ENCODE measurements around the gene NPC1. TPM values are rescaled to one million over a fixed set of nuclear protein-coding genes. Genes with fewer than 3 reads are reported as not detected.
"Not testable (repeated sequence)": the region's sequence is repeated elsewhere in the genome, so short reads cannot be mapped to it uniquely, and the experiment has no call there.

Gene NPC1
- total and polyA plus RNA-seq, 12 donors, result 8.9 to 34.4 (median 13.3) TPM

DNA sequence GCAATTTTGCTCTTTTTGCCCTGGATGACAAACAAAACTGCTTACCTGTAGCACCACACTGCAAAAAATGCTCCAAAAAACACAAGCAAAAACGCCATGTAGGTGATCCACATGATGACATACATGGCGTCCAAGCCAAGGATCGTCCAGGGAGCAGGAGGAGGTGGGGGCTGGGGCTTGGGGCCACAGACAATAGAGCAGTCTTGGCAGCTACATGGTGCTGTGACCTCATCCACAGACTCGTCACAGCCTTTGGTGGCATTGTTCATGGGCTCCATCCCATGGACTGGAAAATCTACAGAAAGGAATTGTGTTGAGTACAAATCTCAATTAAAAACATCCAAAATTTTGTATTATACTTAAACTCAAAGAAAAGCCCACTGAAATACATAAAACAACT, 26.1 kb downstream of the NPC1 start:
- Histone ChIP-seq H3K4me1 (no peaks in the 10 kb centered on the region), H3K4me3 (no peak overlapping the region), H3K9me3 (no peaks in the 10 kb centered on the region), H3K27me3 (no peaks in the 10 kb centered on the region), H3K36me3 (peaks cover 0 to 100% (median 47%) of the 10 kb centered on the region in 9 donors), H3K27ac (no peak overlapping the region)
- intact Hi-C loops (cut with DNase I), result no loop called here
- WGBS, 2 donors, result 82 to 87% methylated on average over 4 of the region's 4 CpGs
- ATAC-seq, result no peak
- TF ChIP-seq, protein P1, sequence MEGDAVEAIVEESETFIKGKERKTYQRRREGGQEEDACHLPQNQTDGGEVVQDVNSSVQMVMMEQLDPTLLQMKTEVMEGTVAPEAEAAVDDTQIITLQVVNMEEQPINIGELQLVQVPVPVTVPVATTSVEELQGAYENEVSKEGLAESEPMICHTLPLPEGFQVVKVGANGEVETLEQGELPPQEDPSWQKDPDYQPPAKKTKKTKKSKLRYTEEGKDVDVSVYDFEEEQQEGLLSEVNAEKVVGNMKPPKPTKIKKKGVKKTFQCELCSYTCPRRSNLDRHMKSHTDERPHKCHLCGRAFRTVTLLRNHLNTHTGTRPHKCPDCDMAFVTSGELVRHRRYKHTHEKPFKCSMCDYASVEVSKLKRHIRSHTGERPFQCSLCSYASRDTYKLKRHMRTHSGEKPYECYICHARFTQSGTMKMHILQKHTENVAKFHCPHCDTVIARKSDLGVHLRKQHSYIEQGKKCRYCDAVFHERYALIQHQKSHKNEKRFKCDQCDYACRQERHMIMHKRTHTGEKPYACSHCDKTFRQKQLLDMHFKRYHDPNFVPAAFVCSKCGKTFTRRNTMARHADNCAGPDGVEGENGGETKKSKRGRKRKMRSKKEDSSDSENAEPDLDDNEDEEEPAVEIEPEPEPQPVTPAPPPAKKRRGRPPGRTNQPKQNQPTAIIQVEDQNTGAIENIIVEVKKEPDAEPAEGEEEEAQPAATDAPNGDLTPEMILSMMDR (IDR thresholded peaks at IDR 0.05), result no peak
- no peak for DNase-seq

- WGBS, 2 donors, result 96% methylated on average over 8 of the region's 8 CpGs
- intact Hi-C loops (cut with DNase I); H3K27ac ChIP-seq; H3K9me3 ChIP-seq; DNase-seq; ATAC-seq; H3K4me3 ChIP-seq; H3K27me3 ChIP-seq; H3K4me1 ChIP-seq: not testable (repeated sequence)
- peaks cover 0 to 100% (median 61%) of the 10 kb centered on the region in 9 donors for H3K36me3 ChIP-seq
Measured at GRCh38 chr18:23557511-23557910, 28.8 kb downstream of the NPC1 start.

- Histone ChIP-seq H3K36me3 (peaks cover 0 to 100% (median 59%) of the 10 kb centered on the region in 9 donors), H3K27me3 (no peaks in the 10 kb centered on the region), H3K4me1 (no peaks in the 10 kb centered on the region), H3K4me3 (no peak overlapping the region), H3K9me3 (no peaks in the 10 kb centered on the region), H3K27ac (no peak overlapping the region)
- TF ChIP-seq, protein P1 (IDR thresholded peaks at IDR 0.05), result no peak
- ATAC-seq (no peak), DNase-seq (no peak)
- 95 to 97% methylated on average over 19 of the region's 19 CpGs for WGBS, 2 donors
- intact Hi-C loops (cut with DNase I), result no loop called here
Measured at GRCh38 chr18:23556145-23556780, 30.0 kb downstream of the NPC1 start.

DNA sequence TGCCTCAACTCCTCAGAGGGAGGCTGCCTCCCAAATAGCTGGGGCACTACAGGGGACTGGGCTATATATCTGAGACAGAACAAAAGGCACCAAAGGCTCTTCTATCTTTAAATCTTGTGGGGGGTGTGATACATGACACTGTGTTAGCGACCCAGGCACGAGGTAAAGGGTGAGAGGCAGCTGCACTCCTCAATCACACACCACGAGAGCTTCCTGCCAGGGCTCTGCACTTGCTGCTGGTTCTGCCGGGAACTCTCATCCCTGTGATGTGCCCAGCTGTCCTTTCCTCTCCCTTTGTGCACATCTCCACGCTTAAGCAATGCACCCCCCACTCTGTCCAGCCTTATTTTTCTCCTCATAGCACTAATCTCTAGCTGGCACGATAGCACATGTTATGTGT, 32.4 kb downstream of the NPC1 start:
- TF ChIP-seq, protein P1 (IDR thresholded peaks at IDR 0.05), result no peak
- Histone ChIP-seq H3K36me3 (peaks cover 0 to 100% (median 51%) of the 10 kb centered on the region in 9 donors), H3K27me3 (no peaks in the 10 kb centered on the region), H3K27ac (no peak overlapping the region), H3K4me3 (no peak overlapping the region), H3K9me3 (no peaks in the 10 kb centered on the region), H3K4me1 (no peaks in the 10 kb centered on the region)
- DNase-seq (no peak), ATAC-seq (peak in 1 of 8 donors; percentile 13)
- intact Hi-C loops (cut with DNase I), result no loop called here
- 90 to 91% methylated on average over 6 of the region's 6 CpGs for WGBS, 2 donors

DNA sequence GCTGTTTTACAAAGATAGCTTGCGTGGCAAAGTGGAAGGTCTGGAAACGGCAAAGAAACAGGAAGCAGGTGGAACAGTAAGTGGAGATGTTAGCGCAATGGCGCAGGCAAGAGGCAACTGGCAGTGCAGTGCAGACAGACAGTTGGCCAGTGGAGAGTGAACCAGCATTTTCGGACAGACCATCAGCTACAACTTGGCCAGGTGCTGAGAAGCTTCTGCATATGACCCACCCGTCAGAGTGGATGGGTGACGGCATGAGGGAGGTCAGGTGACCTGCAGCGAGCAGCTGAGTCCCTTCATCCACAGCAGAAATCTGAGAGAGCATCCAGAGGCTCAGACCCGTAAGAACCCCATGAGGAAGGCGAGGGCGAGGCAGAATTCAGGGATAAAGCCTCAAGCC, 33.8 kb downstream of the NPC1 start:
- H3K27me3 ChIP-seq, result no peaks in the 10 kb centered on the region
- intact Hi-C loops (cut with DNase I), result no loop called here
- no peak overlapping the region for H3K27ac ChIP-seq
- H3K9me3 ChIP-seq, result no peaks in the 10 kb centered on the region
- DNase-seq, result no peak
- peaks cover 0 to 100% (median 48%) of the 10 kb centered on the region in 9 donors for H3K36me3 ChIP-seq
- TF ChIP-seq, protein P1 (IDR thresholded peaks at IDR 0.05), result no peak
- H3K4me3 ChIP-seq, result no peak overlapping the region
- WGBS, 2 donors, result 87 to 91% methylated on average over 11 of the region's 11 CpGs
- no peaks in the 10 kb centered on the region for H3K4me1 ChIP-seq
- ATAC-seq, result no peak
